OCI-M2 (cell line): ENCODE data around the gene STMND1.
A peak's percentile ranks its signal among the peaks of the same experiment; 100 is the strongest.

Experiments
- DNase-seq: peaks from one replicate; lab custom pipeline; 2025; ENCODE audit not compliant: unreplicated experiment; lab: John Stamatoyannopoulos, UW

The STMND1 gene

GRCh38 chr6:17097982-17098381 lies 3.9 kb upstream of the STMND1 start:
- no peak for DNase-seq

DNA sequence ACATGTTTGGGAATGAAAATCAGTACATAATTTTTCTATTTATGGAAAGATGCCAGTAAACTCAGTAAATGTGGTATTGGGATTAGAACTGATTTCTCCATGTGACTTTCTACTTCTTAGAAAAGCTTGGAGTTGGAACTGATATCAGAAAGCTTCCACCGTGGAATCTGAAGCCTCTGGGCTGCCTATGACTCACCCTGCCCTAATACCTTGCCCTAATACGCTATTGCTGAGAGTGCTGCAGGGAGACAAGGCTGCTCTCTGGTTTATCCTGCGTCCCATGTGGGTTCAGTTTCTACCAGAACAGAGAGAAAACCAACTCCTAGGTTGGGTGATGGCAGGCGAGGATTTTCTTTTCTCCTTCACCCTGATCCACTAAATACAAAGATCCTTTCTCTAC lies 3.3 kb upstream of the STMND1 start:
- no peak for DNase-seq

DNA sequence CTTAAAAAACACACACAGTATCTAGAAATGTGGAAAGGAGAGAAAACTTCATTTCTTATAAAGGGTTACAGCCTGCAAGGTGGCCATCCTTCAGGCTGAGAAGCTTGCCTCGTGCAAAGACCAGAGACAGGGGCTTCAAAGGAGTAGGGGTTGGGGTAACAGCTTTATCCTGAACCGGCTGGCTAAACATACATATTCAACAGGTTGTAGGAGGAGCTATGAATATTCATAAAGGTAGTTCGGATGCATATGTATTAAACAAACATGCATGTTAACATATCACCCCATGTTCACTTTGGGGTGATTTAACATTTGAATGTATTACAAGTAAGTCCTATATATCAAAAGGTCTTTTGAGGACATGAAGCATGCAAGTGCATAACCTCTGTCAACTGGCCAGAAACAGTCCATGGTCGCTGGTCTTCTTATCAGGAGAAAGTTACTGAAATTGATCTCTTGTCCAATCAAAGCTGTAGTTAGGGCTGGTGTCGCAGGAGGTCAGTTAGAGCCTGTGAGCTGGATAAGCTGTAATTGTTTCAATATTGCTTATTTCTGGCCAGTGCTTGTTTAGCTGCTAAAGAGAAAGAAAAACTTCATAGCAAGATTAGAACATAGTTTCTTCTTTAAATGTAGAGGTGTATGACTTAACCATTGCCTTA lies 2.3 kb upstream of the STMND1 start:
- DNase-seq, result no peak

GRCh38 chr6:17100806-17101205 lies 1.0 kb upstream of the STMND1 start:
- no peak for DNase-seq

DNA sequence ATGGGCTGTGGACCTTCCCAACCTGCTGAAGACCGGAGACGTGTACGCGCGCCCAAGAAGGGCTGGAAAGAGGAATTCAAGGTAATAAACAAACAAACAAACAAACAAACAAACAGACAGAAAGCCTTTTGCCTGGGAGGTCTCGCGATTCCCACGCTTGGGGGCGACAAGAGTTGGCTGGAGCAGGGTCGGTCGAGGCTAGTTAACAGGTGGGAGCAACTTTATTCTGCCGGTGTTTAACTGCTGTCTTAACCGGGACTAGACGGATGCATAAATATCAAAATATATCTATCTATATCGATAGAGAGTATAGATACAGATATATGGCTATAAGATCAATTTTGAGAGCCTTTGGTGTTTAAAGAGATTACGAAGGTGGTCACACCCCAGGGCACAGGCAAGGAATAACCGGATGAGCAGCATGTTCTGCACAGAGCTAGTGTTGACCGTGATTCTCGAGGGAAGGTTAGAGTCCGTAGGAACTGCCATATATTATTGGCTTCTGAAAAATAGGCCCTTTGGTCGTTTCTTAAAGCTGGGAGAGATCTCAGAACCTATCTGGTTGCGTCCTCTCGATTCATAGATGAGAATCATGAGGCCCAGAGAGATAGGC lies 514 bp downstream of the STMND1 start:
- DNase-seq, result no peak

GRCh38 chr6:17103715-17104114 lies 1.9 kb downstream of the STMND1 start:
- DNase-seq, result no peak

- no peak for DNase-seq
These were observed 6.0 kb downstream of the STMND1 start for GRCh38 chr6:17107863-17108262.

DNA sequence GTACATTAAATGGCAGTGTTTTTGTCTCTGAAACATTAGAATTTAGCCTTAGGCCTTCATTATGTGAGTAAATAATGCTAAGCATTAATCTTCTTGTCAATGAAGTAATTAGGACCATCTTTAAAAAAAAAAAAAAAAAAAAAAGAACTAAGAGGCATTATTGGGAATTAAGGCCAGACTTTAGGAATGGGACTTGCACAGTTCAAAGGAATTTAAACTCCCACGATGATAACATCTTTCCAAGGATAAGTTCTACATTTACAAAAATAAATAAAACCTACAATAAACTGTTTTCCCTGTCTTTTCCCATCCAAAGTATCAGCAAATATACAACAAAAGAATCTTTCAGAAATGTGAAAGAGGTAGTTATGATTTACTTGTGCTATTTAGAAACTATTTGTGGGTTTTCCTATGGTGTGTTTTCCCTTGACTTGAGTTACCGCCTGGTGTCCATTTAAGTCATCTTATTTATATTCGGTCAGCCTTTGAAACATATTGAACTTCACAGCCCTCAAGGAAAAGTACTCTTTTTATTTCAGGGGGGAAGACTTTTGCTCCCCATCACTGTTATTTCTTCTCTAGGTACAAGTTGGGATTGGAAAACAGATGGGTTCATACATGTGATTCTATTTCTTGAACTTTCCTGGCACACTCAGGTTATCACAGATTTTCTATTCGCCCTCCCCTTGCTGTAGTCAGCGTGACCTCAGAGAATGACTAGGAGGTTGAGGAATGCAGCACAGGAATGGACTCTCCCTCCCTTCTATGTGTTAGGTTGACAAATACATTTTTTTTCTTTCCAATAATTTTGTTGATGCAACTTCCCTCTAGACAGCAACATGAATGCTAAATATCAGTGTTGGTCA lies 13.6 kb downstream of the STMND1 start:
- DNase-seq, result no peak

- no peak for DNase-seq
These were observed 14.2 kb downstream of the STMND1 start for GRCh38 chr6:17116117-17116440.

DNA sequence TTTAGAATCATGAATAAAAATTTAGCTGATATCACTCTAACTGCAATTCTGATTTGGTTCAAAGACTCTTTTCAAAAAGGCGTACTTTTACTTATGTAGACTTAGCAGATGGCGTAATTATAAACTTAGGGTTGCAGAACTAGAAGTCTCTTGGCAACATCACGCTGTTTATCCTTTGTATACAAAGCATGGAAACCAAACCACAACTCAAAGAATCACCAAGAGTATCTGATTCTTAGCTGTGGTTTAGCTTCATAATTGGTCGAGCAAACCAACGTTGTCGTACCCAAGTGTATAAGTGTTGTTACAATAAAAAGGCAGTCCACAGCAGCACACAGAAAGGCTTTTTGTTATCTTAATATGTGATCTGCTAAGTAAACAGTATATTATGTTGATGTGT lies 18.2 kb downstream of the STMND1 start:
- DNase-seq, result no peak

GRCh38 chr6:17125407-17125806 lies 23.6 kb downstream of the STMND1 start:
- no peak for DNase-seq

GRCh38 chr6:17130786-17131185 lies 28.9 kb downstream of the STMND1 start:
- no peak for DNase-seq

GRCh38 chr6:17132967-17133366 lies 31.1 kb downstream of the STMND1 start:
- no peak for DNase-seq

DNA sequence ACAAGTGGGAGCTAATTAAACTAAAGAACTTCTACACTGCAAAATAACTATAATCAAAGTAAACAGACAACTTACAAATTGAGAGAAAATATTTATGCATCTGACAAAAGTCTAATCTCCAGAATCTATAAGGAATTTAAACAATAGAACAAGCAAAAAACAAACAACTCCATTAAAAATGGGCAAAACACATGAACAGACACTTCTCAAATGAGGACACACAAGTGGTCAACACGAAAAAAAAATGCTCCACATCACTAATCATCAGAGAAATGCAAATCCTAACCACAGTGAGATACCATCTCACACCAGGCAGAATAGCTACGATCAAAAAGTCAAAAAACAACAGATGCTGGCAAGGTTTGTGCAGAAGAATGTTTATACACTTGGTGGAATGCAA lies 36.2 kb downstream of the STMND1 start:
- no peak for DNase-seq

DNA sequence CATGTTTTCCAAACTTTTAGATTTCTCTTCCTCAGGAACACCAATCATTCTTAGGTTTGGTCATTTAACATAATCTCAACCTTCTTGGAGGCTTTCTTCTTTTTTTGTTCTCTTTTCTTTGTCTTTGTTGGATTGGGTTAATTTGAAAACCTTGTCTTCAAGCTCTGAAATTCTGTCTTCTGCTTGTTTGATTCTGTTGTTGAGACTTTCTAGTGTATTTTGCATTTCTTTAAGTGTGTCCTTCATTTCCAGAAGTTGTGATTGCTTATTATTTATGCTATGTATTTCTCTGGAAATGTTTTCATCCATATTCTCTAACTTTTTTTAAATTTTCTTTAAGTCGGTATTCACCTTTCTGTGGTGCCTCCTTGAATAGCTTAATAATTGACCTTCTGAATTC lies 42.2 kb downstream of the STMND1 start:
- no peak for DNase-seq

- no peak for DNase-seq
These were observed 47.7 kb downstream of the STMND1 start for GRCh38 chr6:17149571-17149970.

GRCh38 chr6:17150096-17150495 lies 48.2 kb downstream of the STMND1 start:
- no peak for DNase-seq

GRCh38 chr6:17151888-17152287 lies 50.0 kb downstream of the STMND1 start:
- no peak for DNase-seq

DNA sequence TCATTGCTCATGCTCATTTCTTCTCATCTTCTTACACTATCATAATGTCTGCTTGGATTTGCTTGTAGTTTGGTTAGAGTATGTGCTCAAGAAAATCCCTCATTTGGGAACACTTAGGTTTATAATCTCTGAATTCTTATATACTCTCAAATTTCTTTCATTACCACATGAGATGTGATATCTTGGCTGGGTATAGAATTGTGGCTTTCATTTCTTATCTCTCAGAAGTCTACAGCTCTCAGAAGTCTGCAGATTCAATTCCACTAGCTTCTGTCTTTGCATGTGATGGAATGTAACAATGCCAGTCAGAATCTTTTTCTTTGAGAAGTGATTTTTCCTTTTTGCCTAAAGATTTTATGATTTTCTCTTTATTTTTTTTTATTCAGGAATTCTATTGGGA lies 50.9 kb downstream of the STMND1 start:
- DNase-seq, result no peak

DNA sequence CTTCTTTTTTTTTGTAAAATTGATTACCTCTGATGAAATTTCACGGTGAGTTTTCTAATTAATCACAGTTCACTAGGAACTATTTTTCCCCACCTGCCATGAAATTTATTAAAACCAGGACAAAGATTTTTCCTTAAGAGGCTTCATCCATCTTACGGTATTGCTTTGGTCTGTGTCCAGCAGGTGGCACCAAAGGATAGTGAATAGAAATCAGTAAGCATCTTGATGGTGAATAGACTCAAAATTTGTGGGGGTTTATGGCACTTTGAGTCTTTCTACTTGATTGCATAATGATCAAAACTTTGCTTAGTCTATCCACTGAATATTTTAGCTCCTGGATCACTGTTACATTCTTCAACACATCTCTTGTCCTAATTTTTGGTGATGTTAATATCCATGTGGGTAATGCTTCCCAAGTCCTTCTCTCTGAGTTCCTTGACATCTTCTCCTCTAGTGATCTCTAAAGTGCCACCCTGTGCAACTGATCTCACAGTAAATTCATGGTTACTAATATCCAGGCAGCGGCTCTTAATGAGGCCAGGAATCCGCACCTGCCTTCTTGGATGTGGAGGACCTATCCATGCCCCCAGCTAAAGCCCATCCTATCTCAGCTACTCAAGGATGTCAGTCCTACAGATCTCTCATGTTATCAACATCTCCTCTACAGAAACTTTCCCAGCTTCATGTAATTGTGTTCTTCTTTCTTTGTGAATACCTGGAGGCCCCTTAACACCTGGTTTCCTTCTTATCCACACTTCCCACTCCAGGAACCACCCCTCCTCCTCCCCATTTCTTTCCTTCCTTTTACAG lies 54.5 kb downstream of the STMND1 start:
- DNase-seq, result peak; percentile 10

GRCh38 chr6:17156966-17157365 lies 55.1 kb downstream of the STMND1 start:
- no peak for DNase-seq
